ENCODE results near the gene PIGO. TPM values are rescaled to one million over a fixed set of nuclear protein-coding genes. Genes with fewer than 3 reads are reported as not detected.

The PIGO gene
- total RNA-seq, 1 donor from 2014 or later, result 25.7 TPM

GRCh38 chr9:35079041-35079425, 17.4 kb downstream of the PIGO start:
- Mint-ChIP-seq H3K4me1 (ENCODE audit: low read depth) (peaks cover 23% of the 10 kb centered on the region), H3K4me3 (ENCODE audit: unreplicated experiment) (peak overlapping the region; percentile 89), H3K9me3 (ENCODE audit: low read depth) (no peaks in the 10 kb centered on the region), H3K36me3 (ENCODE audit: low read depth) (peaks cover 10% of the 10 kb centered on the region), H3K27ac (ENCODE audit: unreplicated experiment) (peak overlapping the region; percentile 93), H3K27me3 (ENCODE audit: low read depth) (no peaks in the 10 kb centered on the region)
- no peak for DNase-seq (ENCODE audit: low spot score)
- TF ChIP-seq CTCF (IDR thresholded peaks at IDR 0.05), result no peak

DNA sequence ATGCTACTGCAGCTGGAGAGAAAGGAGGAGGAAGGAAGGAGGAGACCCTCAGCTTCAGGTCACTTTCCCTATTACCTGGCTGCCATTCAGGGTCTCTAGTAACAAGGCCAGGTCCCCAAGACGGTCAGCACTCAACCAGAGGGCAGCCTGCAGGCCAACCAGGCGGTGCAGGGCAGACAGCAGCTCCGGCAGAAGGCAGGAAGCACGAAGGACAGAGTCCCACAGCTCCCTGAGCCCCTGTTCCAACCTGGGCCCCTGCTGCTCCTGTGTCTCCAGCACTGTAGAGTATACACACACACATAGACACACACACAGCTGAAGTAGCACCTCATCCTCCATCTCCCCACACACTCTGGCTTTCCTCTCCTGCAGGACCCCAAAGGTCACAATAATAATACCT, 18.3 kb downstream of the PIGO start:
- no peak for TF ChIP-seq CTCF (IDR thresholded peaks at IDR 0.05)
- no peaks in the 10 kb centered on the region for H3K9me3 Mint-ChIP-seq (ENCODE audit: low read depth)

GRCh38 chr9:35076848-35077247, 19.5 kb downstream of the PIGO start:
- no peaks in the 10 kb centered on the region for H3K27me3 Mint-ChIP-seq (ENCODE audit: low read depth)
- no peak for DNase-seq (ENCODE audit: low spot score)
- H3K9me3 Mint-ChIP-seq (ENCODE audit: low read depth), result no peaks in the 10 kb centered on the region
- H3K27ac Mint-ChIP-seq (ENCODE audit: unreplicated experiment), result no peak overlapping the region
- TF ChIP-seq CTCF (IDR thresholded peaks at IDR 0.05), result no peak
- peaks cover 10% of the 10 kb centered on the region for H3K36me3 Mint-ChIP-seq (ENCODE audit: low read depth)
- peaks cover 30% of the 10 kb centered on the region for H3K4me1 Mint-ChIP-seq (ENCODE audit: low read depth)
- no peak overlapping the region for H3K4me3 Mint-ChIP-seq (ENCODE audit: unreplicated experiment)

More for the DNA sequence above, 18.3 kb downstream of the PIGO start:
- Mint-ChIP-seq H3K27ac (ENCODE audit: unreplicated experiment) (peak overlapping the region; percentile 22), H3K36me3 (ENCODE audit: low read depth) (peaks cover 10% of the 10 kb centered on the region), H3K4me1 (ENCODE audit: low read depth) (peaks cover 24% of the 10 kb centered on the region), H3K27me3 (ENCODE audit: low read depth) (no peaks in the 10 kb centered on the region), H3K4me3 (ENCODE audit: unreplicated experiment) (peak overlapping the region; percentile 89)
- no peak for DNase-seq (ENCODE audit: low spot score)

DNA sequence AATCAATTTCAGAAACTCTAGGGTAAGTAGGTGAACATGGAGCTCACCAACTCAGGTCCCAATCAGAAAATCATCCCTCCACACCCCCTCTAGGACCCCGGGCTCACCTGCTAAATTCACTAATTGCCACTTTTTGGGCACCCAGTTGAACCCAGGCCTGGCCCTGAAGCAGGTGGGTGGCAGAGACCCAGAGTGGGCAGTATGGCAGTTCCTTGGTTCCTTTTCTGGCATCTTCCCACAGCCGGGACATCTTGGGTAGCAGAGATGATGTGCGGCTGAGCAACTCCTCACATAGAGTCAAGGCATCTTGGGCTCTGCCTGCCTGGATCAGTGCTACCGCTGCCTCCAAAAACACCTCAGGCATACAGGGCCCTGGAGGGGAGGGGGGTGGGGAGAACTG, 21.0 kb downstream of the PIGO start:
- Mint-ChIP-seq H3K27me3 (ENCODE audit: low read depth) (no peaks in the 10 kb centered on the region), H3K27ac (ENCODE audit: unreplicated experiment) (no peak overlapping the region), H3K36me3 (ENCODE audit: low read depth) (peaks cover 10% of the 10 kb centered on the region), H3K4me1 (ENCODE audit: low read depth) (peaks cover 36% of the 10 kb centered on the region), H3K4me3 (ENCODE audit: unreplicated experiment) (no peak overlapping the region), H3K9me3 (ENCODE audit: low read depth) (no peaks in the 10 kb centered on the region)
- DNase-seq (ENCODE audit: low spot score), result no peak
- TF ChIP-seq CTCF (IDR thresholded peaks at IDR 0.05), result no peak

DNA sequence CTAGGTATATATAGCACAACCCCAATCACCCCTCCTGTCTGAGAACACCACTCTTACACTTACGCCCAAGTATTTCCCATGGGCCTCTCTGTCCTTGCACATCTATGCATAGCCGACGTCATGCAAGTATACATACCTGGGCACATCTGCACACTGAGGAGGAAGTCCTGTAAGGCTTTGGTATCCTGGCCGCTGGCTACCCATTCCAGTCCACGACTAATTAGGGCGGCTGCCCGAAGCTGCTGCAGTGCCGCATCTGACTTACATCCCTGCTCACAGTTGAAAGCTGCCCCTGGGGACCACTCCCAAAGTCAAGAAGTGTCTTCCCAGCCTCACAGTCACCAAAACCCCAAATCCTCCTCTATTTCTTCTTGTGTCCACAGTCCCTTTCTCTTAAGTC, 21.6 kb downstream of the PIGO start:
- no peak overlapping the region for H3K27ac Mint-ChIP-seq (ENCODE audit: unreplicated experiment)
- H3K4me1 Mint-ChIP-seq (ENCODE audit: low read depth), result peaks cover 37% of the 10 kb centered on the region
- H3K4me3 Mint-ChIP-seq (ENCODE audit: unreplicated experiment), result no peak overlapping the region
- no peak for DNase-seq (ENCODE audit: low spot score)
- H3K9me3 Mint-ChIP-seq (ENCODE audit: low read depth), result no peaks in the 10 kb centered on the region
- no peaks in the 10 kb centered on the region for H3K27me3 Mint-ChIP-seq (ENCODE audit: low read depth)
- H3K36me3 Mint-ChIP-seq (ENCODE audit: low read depth), result peaks cover 10% of the 10 kb centered on the region
- TF ChIP-seq CTCF (IDR thresholded peaks at IDR 0.05), result no peak
